ENCODE data around the gene EVI5.
"Not testable (repeated sequence)": the region's sequence is repeated elsewhere in the genome, so short reads cannot be mapped to it uniquely, and the experiment has no call there.

The EVI5 gene

GRCh38 chr1:92749024-92749634, 35.8 kb downstream of the EVI5 start:
- FAIRE-seq (no peak), DNase-seq (ENCODE audit: insufficient read length, low spot score) (peak; percentile 22)
- TF ChIP-seq CTCF (IDR thresholded peaks at IDR 0.05; ENCODE audit: insufficient read depth, missing control alignments): peak; percentile 80

GRCh38 chr1:92748138-92748537, 36.8 kb downstream of the EVI5 start:
- FAIRE-seq (no peak), DNase-seq (ENCODE audit: insufficient read length, low spot score) (no peak)
- TF ChIP-seq CTCF (IDR thresholded peaks at IDR 0.05; ENCODE audit: insufficient read depth, missing control alignments): no peak

GRCh38 chr1:92747735-92748134, 37.2 kb downstream of the EVI5 start:
- DNase-seq (ENCODE audit: insufficient read length, low spot score) (no peak), FAIRE-seq (no peak)
- no peak for TF ChIP-seq CTCF (IDR thresholded peaks at IDR 0.05; ENCODE audit: insufficient read depth, missing control alignments)

GRCh38 chr1:92746255-92746654, 38.7 kb downstream of the EVI5 start:
- not testable (repeated sequence) for DNase-seq (ENCODE audit: insufficient read length, low spot score); FAIRE-seq

- TF ChIP-seq CTCF (IDR thresholded peaks at IDR 0.05; ENCODE audit: insufficient read depth, missing control alignments): no peak
- no peak for DNase-seq (ENCODE audit: insufficient read length, low spot score)
- FAIRE-seq: no peak
Observed at GRCh38 chr1:92743221-92743620, 41.7 kb downstream of the EVI5 start.

- TF ChIP-seq CTCF (IDR thresholded peaks at IDR 0.05; ENCODE audit: insufficient read depth, missing control alignments): no peak
- FAIRE-seq: no peak
Observed at GRCh38 chr1:92739669-92740524, 45.0 kb downstream of the EVI5 start.

GRCh38 chr1:92736395-92736794, 48.5 kb downstream of the EVI5 start:
- DNase-seq (ENCODE audit: insufficient read length, low spot score): no peak
- peak; percentile 31 for TF ChIP-seq CTCF (IDR thresholded peaks at IDR 0.05; ENCODE audit: insufficient read depth, missing control alignments)
- no peak for FAIRE-seq

More at GRCh38 chr1:92739669-92740524, 45.0 kb downstream of the EVI5 start:
- no peak for DNase-seq (ENCODE audit: insufficient read length, low spot score)

All from D721Med (cell line).